ENCODE data around the gene NAV2.

NAV2 gene

DNA sequence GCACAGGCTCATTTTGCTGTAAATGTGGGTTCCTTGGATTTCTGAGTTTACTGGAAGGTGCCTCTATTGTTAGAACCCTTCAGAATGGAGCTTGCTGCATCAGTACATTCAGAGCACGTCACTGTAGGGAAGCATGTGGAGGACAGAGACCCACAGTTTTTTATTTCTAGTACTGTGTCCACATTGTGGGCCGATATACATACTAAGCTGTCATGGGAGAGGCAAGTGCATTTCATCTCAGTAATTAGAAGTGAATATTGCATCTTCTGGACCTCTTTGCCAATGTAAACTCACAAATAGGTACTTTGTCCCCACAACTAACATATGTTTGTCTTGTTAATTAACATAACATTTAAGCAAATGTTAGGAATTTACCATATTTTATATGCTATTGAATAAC, 139.7 kb downstream of the NAV2 start:
- no peaks in the 10 kb centered on the region for H3K27me3 ChIP-seq (ENCODE audit: control insufficient read depth, insufficient read depth, low read length)
- WGBS (ENCODE audit: insufficient coverage, insufficient read length), result no CpG with 5 or more reads among the region's 2 CpGs

GRCh38 chr11:19853016-19853415, 140.4 kb downstream of the NAV2 start:
- Histone ChIP-seq H3K4me1 (ENCODE audit: control insufficient read depth, insufficient read depth, low read length) (no peaks in the 10 kb centered on the region), H3K27ac (ENCODE audit: low read length) (no peak overlapping the region), H3K27me3 (ENCODE audit: control insufficient read depth, insufficient read depth, low read length) (no peaks in the 10 kb centered on the region), H3K4me3 (ENCODE audit: low read length) (no peak overlapping the region), H3K9me3 (ENCODE audit: control insufficient read depth, insufficient read depth, low read length) (no peaks in the 10 kb centered on the region), H3K36me3 (ENCODE audit: control insufficient read depth, insufficient read depth, low read length) (no peaks in the 10 kb centered on the region)
- no peak for DNase-seq (ENCODE audit: low read depth, low spot score)
- no CpG with 5 or more reads among the region's 2 CpGs for WGBS (ENCODE audit: insufficient coverage, insufficient read length)

More for the DNA sequence above, 139.7 kb downstream of the NAV2 start:
- no peak for DNase-seq (ENCODE audit: low read depth, low spot score)
- H3K36me3 ChIP-seq (ENCODE audit: control insufficient read depth, insufficient read depth, low read length), result no peaks in the 10 kb centered on the region
- no peak overlapping the region for H3K27ac ChIP-seq (ENCODE audit: low read length)
- no peaks in the 10 kb centered on the region for H3K9me3 ChIP-seq (ENCODE audit: control insufficient read depth, insufficient read depth, low read length)
- no peaks in the 10 kb centered on the region for H3K4me1 ChIP-seq (ENCODE audit: control insufficient read depth, insufficient read depth, low read length)
- no peak overlapping the region for H3K4me3 ChIP-seq (ENCODE audit: low read length)

DNA sequence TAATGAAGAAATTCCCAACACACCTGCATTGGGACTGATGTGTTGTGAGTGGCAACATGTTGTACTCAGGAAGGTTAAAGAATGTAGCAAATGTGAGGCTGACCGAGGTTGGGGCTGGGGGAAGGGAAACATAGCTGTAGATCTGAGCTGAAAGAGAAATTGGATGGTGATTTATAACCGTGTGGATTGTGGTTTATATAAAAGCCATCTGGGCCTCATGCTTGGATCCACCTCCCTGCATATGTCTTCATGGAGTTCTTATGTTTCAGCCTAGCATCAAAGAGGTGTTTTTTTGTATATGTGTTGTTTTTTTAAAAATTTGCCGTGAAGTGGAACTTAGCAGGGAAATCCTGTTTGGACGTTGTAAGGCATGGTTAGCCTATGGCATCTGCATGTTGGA, 141.3 kb downstream of the NAV2 start:
- Histone ChIP-seq H3K27ac (ENCODE audit: low read length) (no peak overlapping the region), H3K4me3 (ENCODE audit: low read length) (no peak overlapping the region), H3K36me3 (ENCODE audit: control insufficient read depth, insufficient read depth, low read length) (no peaks in the 10 kb centered on the region), H3K4me1 (ENCODE audit: control insufficient read depth, insufficient read depth, low read length) (no peaks in the 10 kb centered on the region), H3K9me3 (ENCODE audit: control insufficient read depth, insufficient read depth, low read length) (no peaks in the 10 kb centered on the region), H3K27me3 (ENCODE audit: control insufficient read depth, insufficient read depth, low read length) (no peaks in the 10 kb centered on the region)
- DNase-seq (ENCODE audit: low read depth, low spot score), result no peak
- 100% methylated on average over 2 of the region's 4 CpGs for WGBS (ENCODE audit: insufficient coverage, insufficient read length)

- Histone ChIP-seq H3K4me3 (ENCODE audit: low read length) (no peak overlapping the region), H3K4me1 (ENCODE audit: control insufficient read depth, insufficient read depth, low read length) (0 out of 2 replicates have a peak, but pooled peaks cover 5% of the 10 kb centered on the region), H3K9me3 (ENCODE audit: control insufficient read depth, insufficient read depth, low read length) (no peaks in the 10 kb centered on the region), H3K27me3 (ENCODE audit: control insufficient read depth, insufficient read depth, low read length) (no peaks in the 10 kb centered on the region), H3K36me3 (ENCODE audit: control insufficient read depth, insufficient read depth, low read length) (no peaks in the 10 kb centered on the region), H3K27ac (ENCODE audit: low read length) (no peak overlapping the region)
- WGBS (ENCODE audit: insufficient coverage, insufficient read length), result no CpG with 5 or more reads among the region's 5 CpGs
- DNase-seq (ENCODE audit: low read depth, low spot score), result no peak
These were observed 148.5 kb downstream of the NAV2 start for GRCh38 chr11:19861171-19861570.

GRCh38 chr11:19862091-19862490, 149.5 kb downstream of the NAV2 start:
- WGBS (ENCODE audit: insufficient coverage, insufficient read length), result no CpG with 5 or more reads among the region's 4 CpGs
- Histone ChIP-seq H3K4me3 (ENCODE audit: low read length) (no peak overlapping the region), H3K27ac (ENCODE audit: low read length) (no peak overlapping the region), H3K27me3 (ENCODE audit: control insufficient read depth, insufficient read depth, low read length) (no peaks in the 10 kb centered on the region), H3K36me3 (ENCODE audit: control insufficient read depth, insufficient read depth, low read length) (no peaks in the 10 kb centered on the region), H3K4me1 (ENCODE audit: control insufficient read depth, insufficient read depth, low read length) (0 out of 2 replicates have a peak, but pooled peaks cover 5% of the 10 kb centered on the region), H3K9me3 (ENCODE audit: control insufficient read depth, insufficient read depth, low read length) (no peaks in the 10 kb centered on the region)
- no peak for DNase-seq (ENCODE audit: low read depth, low spot score)

DNA sequence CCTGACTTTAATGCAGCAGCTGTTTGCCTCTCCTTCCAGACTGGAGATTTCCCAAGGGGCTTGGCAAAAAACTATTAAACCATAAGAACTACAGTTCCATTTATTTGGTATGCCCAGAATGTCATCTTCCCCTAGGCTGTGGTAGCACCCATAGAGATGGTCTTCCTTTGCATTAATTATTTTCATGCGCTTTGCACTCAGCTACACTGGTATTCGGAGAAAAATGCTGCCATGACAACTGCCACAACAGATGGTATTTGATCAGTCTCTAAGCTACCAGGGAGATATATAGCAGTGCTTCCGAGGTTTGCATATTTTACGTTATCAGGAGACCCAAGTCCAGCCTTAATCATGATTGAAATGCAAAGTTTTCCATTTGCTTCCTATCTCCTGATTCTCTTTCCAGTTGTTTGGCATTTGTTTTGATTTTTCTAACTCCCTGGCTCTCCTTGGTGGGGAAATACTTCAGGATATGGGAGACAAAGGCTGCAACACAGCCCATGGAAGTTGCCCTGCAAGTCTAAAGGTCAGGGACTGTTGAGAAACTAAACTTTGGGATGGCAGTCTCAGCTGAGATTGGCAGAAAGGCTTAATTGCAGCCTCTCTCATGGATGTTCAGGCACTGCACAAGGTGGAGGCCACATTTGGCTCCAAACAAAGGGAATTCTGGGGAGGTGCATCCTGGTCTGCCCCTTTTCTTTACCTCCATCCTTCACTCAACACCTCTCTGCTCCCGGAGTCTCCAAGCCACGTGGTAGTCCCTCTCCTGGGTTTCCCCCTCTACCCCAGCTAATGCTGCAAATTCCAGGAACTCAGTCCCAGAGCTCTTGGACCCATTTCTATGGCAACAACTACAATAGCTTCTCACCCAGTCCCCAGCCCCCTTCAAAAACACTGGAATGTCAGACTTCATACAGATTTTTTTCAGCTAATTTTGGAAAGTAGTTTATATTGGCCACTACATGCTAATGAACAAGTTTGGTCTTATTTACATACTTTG, 151.8 kb downstream of the NAV2 start:
- H3K4me1 ChIP-seq (ENCODE audit: control insufficient read depth, insufficient read depth, low read length), result 0 out of 2 replicates have a peak, but pooled peaks cover 5% of the 10 kb centered on the region
- H3K36me3 ChIP-seq (ENCODE audit: control insufficient read depth, insufficient read depth, low read length), result no peaks in the 10 kb centered on the region
- no peak for DNase-seq (ENCODE audit: low read depth, low spot score)
- WGBS (ENCODE audit: insufficient coverage, insufficient read length), result no CpG with 5 or more reads among the region's 6 CpGs
- H3K27ac ChIP-seq (ENCODE audit: low read length), result no peak overlapping the region
- no peak overlapping the region for H3K4me3 ChIP-seq (ENCODE audit: low read length)
- no peaks in the 10 kb centered on the region for H3K27me3 ChIP-seq (ENCODE audit: control insufficient read depth, insufficient read depth, low read length)
- H3K9me3 ChIP-seq (ENCODE audit: control insufficient read depth, insufficient read depth, low read length), result no peaks in the 10 kb centered on the region

GRCh38 chr11:19866037-19866436, 153.4 kb downstream of the NAV2 start:
- no peak for DNase-seq (ENCODE audit: low read depth, low spot score)
- no peak overlapping the region for H3K27ac ChIP-seq (ENCODE audit: low read length)
- no peaks in the 10 kb centered on the region for H3K9me3 ChIP-seq (ENCODE audit: control insufficient read depth, insufficient read depth, low read length)
- H3K4me3 ChIP-seq (ENCODE audit: low read length), result no peak overlapping the region
- WGBS (ENCODE audit: insufficient coverage, insufficient read length), result no CpG with 5 or more reads among the region's 3 CpGs
- 0 out of 2 replicates have a peak, but pooled peaks cover 11% of the 10 kb centered on the region for H3K4me1 ChIP-seq (ENCODE audit: control insufficient read depth, insufficient read depth, low read length)
- H3K36me3 ChIP-seq (ENCODE audit: control insufficient read depth, insufficient read depth, low read length), result peaks cover 2% of the 10 kb centered on the region; the same call in 1 of the 2 replicates
- H3K27me3 ChIP-seq (ENCODE audit: control insufficient read depth, insufficient read depth, low read length), result no peaks in the 10 kb centered on the region

DNA sequence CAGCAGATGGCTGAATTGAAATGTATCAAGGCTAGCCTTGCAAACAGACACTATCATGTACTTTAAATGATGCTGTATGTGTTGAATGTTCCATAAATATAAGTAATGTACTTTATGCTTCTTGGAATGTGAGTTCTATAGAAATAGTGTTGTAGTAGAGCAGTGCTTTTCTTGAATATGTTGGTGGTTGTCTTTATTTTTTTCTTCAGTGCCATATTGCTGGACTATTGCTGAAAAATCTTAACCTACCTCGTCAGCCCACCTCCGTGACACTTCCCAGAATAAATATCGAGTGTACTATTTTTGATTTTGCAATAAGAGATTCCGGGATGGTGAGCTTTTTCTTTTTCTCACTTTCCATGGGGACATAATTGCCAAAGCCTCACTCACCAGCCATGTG, 153.9 kb downstream of the NAV2 start:
- DNase-seq (ENCODE audit: low read depth, low spot score), result no peak
- H3K9me3 ChIP-seq (ENCODE audit: control insufficient read depth, insufficient read depth, low read length), result no peaks in the 10 kb centered on the region
- no CpG with 5 or more reads among the region's 4 CpGs for WGBS (ENCODE audit: insufficient coverage, insufficient read length)
- no peak overlapping the region for H3K4me3 ChIP-seq (ENCODE audit: low read length)
- 0 out of 2 replicates have a peak, but pooled peaks cover 11% of the 10 kb centered on the region for H3K4me1 ChIP-seq (ENCODE audit: control insufficient read depth, insufficient read depth, low read length)
- peaks cover 2% of the 10 kb centered on the region; the same call in 1 of the 2 replicates for H3K36me3 ChIP-seq (ENCODE audit: control insufficient read depth, insufficient read depth, low read length)
- no peak overlapping the region for H3K27ac ChIP-seq (ENCODE audit: low read length)
- H3K27me3 ChIP-seq (ENCODE audit: control insufficient read depth, insufficient read depth, low read length), result no peaks in the 10 kb centered on the region

GRCh38 chr11:19867064-19867463, 154.4 kb downstream of the NAV2 start:
- DNase-seq (ENCODE audit: low read depth, low spot score), result no peak
- H3K4me1 ChIP-seq (ENCODE audit: control insufficient read depth, insufficient read depth, low read length), result 0 out of 2 replicates have a peak, but pooled peaks cover 11% of the 10 kb centered on the region
- H3K36me3 ChIP-seq (ENCODE audit: control insufficient read depth, insufficient read depth, low read length), result peaks cover 2% of the 10 kb centered on the region; the same call in 1 of the 2 replicates
- H3K27ac ChIP-seq (ENCODE audit: low read length), result no peak overlapping the region
- no peak overlapping the region for H3K4me3 ChIP-seq (ENCODE audit: low read length)
- WGBS (ENCODE audit: insufficient coverage, insufficient read length), result no CpG with 5 or more reads among the region's 1 CpG
- no peaks in the 10 kb centered on the region for H3K27me3 ChIP-seq (ENCODE audit: control insufficient read depth, insufficient read depth, low read length)
- H3K9me3 ChIP-seq (ENCODE audit: control insufficient read depth, insufficient read depth, low read length), result no peaks in the 10 kb centered on the region

DNA sequence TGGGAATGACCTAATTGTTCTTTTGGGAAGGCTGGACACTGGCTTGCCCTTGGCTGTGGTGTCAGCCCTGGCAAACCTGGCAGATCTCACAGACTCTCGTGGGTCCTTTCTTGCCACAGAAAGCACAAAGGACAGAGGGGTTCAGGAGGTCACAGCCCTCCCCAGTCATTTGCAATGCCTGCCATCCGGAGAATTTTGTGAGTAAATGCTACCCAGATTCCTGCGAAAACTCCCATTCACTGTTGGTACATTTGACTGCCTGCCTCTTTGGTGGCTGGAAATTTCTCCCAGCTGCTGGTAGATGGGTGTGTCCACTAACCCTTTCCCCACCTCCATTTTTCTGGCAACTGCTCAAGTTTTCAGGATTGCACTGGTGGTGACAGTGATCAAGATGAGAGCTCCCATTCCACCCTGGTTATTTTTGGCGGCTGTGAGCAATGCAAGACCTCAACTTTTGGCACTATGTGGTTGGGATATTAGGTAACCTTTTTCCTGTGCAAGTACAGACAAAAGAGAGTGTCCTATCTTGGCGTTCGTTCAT, 155.7 kb downstream of the NAV2 start:
- Histone ChIP-seq H3K27ac (ENCODE audit: low read length) (no peak overlapping the region), H3K27me3 (ENCODE audit: control insufficient read depth, insufficient read depth, low read length) (no peaks in the 10 kb centered on the region), H3K4me1 (ENCODE audit: control insufficient read depth, insufficient read depth, low read length) (peaks cover 15% of the 10 kb centered on the region), H3K36me3 (ENCODE audit: control insufficient read depth, insufficient read depth, low read length) (peaks cover 2% of the 10 kb centered on the region; the same call in 1 of the 2 replicates), H3K9me3 (ENCODE audit: control insufficient read depth, insufficient read depth, low read length) (no peaks in the 10 kb centered on the region), H3K4me3 (ENCODE audit: low read length) (no peak overlapping the region)
- no peak for DNase-seq (ENCODE audit: low read depth, low spot score)
- WGBS (ENCODE audit: insufficient coverage, insufficient read length), result no CpG with 5 or more reads among the region's 6 CpGs
